GM13977 (cell line): ENCODE data around the gene IL37.
"Not testable (repeated sequence)": the region's sequence is repeated elsewhere in the genome, so short reads cannot be mapped to it uniquely, and the experiment has no call there.

ENCODE experiments used
- DNase-seq: peaks from one replicate; pipeline ENCODE4 v3.0.0; 2012; ENCODE audit warnings: low spot score
- CTCF ChIP-seq: IDR thresholded peaks from 2 replicates; pipeline ENCODE4 v1.5.1; 2012; ENCODE audit warnings: mild to moderate bottlenecking, control low read depth; ENCODE audit not compliant: insufficient read depth; ENCODE audit errors: extremely low read depth, missing control alignments
- in situ Hi-C: fragments of 300-500 bp; cut with MboI; formaldehyde crosslinking; loops from one replicate; pipeline ENCODE4 v1.12.0; 2022; ENCODE audit warnings: low sequenced_read_pairs, low pct_unique_long_range_greater_than_20kb, mixed read lengths, inconsistent platforms; ENCODE audit not compliant: unreplicated experiment

IL37 gene

GRCh38 chr2:112926707-112927106, 15.7 kb downstream of the IL37 start:
- in situ Hi-C loops: loop anchor here (25.0 kb wide), 1 partner anchor 314 kb away; no protein-coding TSS in a partner anchor
- no peak for TF ChIP-seq CTCF
- DNase-seq: no peak

GRCh38 chr2:112927745-112928144, 16.8 kb downstream of the IL37 start:
- in situ Hi-C loops: loop anchor here (25.0 kb wide), 1 partner anchor 315 kb away; no protein-coding TSS in a partner anchor
- TF ChIP-seq CTCF: no peak
- DNase-seq: no peak

GRCh38 chr2:112933261-112933660, 22.3 kb downstream of the IL37 start:
- DNase-seq: no peak
- in situ Hi-C loops: loop anchor here (25.0 kb wide), 1 partner anchor 321 kb away; no protein-coding TSS in a partner anchor
- TF ChIP-seq CTCF: no peak

GRCh38 chr2:112934117-112934516, 23.2 kb downstream of the IL37 start:
- in situ Hi-C loops: loop anchor here (25.0 kb wide), 1 partner anchor 322 kb away; no protein-coding TSS in a partner anchor
- not testable (repeated sequence) for DNase-seq

- TF ChIP-seq CTCF: no peak
- in situ Hi-C loops: loop anchor here (25.0 kb wide), 1 partner anchor 325 kb away; no protein-coding TSS in a partner anchor
- DNase-seq: no peak
Measured at GRCh38 chr2:112936927-112937232, 25.9 kb downstream of the IL37 start.

- in situ Hi-C loops: loop anchor here (25.0 kb wide), 1 partner anchor 327 kb away; no protein-coding TSS in a partner anchor
- TF ChIP-seq CTCF: no peak
- DNase-seq: no peak
Measured at GRCh38 chr2:112938904-112939303, 27.9 kb downstream of the IL37 start.

- no peak for TF ChIP-seq CTCF
- DNase-seq: no peak
- in situ Hi-C loops: loop anchor here (25.0 kb wide), 1 partner anchor 327 kb away; no protein-coding TSS in a partner anchor
Measured at GRCh38 chr2:112939425-112939824, 28.5 kb downstream of the IL37 start.
